ENCODE data around the gene DTX1. TPM values are rescaled to one million over a fixed set of nuclear protein-coding genes. Genes with fewer than 3 reads are reported as not detected.

Gene DTX1
- total RNA-seq, 1 donor from 2014 or later, result 1.4 TPM

DNA sequence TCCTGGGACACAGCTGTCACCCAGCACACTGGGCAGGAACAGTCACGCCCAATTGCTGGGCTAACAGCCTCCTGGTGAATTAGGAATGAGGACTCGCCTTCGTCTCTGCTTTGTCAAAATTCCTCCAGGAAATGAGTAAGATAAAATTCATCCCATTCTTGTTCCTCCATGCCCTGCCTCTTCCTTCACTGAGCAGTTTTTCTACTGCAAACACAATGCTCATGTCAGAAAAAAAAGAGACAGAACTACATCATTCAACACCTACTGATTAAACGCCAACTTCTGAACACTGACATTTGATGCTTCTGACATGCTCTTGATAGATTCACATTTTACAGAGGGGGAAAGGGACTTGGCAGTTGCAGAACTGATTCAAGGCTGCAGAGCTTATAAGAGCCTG is 37.5 kb upstream of the DTX1 start:
- Mint-ChIP-seq H3K27me3 (ENCODE audit: low read depth) (peaks cover 62% of the 10 kb centered on the region), H3K9me3 (no peaks in the 10 kb centered on the region), H3K27ac (no peak overlapping the region), H3K36me3 (no peaks in the 10 kb centered on the region), H3K4me1 (no peaks in the 10 kb centered on the region), H3K4me3 (no peak overlapping the region)
- DNase-seq (ENCODE audit: low spot score in 2 of 2, unreplicated experiment in 2 of 2), result no peak
- TF ChIP-seq, protein P1, sequence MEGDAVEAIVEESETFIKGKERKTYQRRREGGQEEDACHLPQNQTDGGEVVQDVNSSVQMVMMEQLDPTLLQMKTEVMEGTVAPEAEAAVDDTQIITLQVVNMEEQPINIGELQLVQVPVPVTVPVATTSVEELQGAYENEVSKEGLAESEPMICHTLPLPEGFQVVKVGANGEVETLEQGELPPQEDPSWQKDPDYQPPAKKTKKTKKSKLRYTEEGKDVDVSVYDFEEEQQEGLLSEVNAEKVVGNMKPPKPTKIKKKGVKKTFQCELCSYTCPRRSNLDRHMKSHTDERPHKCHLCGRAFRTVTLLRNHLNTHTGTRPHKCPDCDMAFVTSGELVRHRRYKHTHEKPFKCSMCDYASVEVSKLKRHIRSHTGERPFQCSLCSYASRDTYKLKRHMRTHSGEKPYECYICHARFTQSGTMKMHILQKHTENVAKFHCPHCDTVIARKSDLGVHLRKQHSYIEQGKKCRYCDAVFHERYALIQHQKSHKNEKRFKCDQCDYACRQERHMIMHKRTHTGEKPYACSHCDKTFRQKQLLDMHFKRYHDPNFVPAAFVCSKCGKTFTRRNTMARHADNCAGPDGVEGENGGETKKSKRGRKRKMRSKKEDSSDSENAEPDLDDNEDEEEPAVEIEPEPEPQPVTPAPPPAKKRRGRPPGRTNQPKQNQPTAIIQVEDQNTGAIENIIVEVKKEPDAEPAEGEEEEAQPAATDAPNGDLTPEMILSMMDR (IDR thresholded peaks at IDR 0.05; ENCODE audit: unreplicated experiment), result no peak

DNA sequence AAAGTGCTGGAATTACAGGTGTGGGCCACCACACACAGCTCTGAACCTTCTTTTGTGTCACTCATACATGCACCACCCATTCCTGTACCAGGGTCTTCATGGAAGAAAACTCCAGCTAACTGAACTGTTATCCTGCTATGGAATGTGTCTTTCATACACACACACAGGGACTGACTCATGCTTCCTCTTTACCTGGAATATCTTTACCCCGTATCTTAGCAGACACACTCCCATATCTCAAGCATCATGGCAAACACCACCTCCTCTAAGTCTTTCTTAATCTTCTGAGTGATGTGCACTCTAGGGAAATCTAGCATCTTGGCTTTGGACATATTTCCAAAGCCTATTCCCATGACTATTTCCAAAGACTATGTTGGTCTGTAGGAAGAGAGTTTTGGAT is 35.0 kb upstream of the DTX1 start:
- Mint-ChIP-seq H3K27ac (no peak overlapping the region), H3K4me1 (no peaks in the 10 kb centered on the region), H3K27me3 (ENCODE audit: low read depth) (peaks cover 57% of the 10 kb centered on the region), H3K4me3 (no peak overlapping the region), H3K9me3 (peaks cover 5% of the 10 kb centered on the region), H3K36me3 (no peaks in the 10 kb centered on the region)
- no peak for DNase-seq (ENCODE audit: low spot score in 2 of 2, unreplicated experiment in 2 of 2)
- TF ChIP-seq, protein P1 (IDR thresholded peaks at IDR 0.05; ENCODE audit: unreplicated experiment), result no peak

DNA sequence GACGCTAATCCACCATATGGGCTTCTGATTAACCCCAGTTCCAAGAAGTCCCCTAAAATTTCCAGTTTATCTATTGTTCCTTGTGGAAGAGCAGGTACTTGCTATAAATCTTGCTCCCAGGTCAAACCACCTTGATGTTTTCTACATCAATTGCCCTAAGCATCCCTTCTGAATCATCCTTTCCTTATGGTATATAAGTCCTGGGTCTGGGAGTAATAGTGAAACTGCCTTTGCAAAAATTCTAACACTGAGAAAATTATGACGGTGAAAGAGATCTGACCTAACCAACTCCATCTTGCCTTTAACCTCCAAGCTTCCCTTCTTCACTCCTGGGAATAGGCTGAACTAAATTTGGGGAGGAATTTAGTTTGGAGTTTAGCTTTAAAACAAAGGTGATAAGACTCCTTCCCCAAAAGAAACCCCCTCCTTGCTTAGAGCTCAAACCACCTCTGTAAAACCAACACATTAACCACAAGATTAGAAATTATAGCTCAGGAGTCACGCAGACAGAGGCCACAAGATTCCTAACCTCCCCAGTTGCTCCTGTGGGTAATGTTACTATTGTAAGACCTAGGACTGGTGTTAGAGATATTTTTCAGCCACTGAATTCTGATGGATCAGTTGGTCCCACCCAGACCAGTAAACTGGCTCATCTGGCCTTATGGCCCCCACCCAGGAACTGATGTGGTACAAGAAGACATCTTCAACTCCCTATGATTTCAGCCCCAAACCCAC is 33.8 kb upstream of the DTX1 start:
- Mint-ChIP-seq H3K4me3 (no peak overlapping the region), H3K36me3 (no peaks in the 10 kb centered on the region), H3K9me3 (peaks cover 5% of the 10 kb centered on the region), H3K4me1 (no peaks in the 10 kb centered on the region), H3K27me3 (ENCODE audit: low read depth) (peaks cover 60% of the 10 kb centered on the region), H3K27ac (no peak overlapping the region)
- TF ChIP-seq, protein P1 (IDR thresholded peaks at IDR 0.05; ENCODE audit: unreplicated experiment), result no peak
- DNase-seq (ENCODE audit: low spot score in 2 of 2, unreplicated experiment in 2 of 2), result no peak

DNA sequence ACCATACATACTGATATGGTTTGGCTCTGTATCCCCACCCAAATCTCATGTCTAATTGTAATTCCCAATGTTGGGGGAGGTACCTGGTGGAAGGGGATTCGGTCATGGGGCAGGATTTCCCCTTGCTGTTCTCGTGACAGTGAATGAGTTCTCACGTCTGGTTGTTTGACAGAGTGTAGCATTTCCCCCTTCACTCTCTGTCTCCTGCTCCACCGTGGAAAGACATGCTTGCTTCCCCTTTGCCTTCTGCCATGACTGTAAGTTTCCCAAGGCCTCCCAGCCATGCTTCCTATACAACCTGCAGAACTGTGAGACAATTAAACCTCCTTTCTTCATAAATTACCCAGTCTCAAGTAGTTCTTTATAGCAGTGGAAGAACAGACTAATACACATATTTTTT is 28.8 kb upstream of the DTX1 start:
- peaks cover 5% of the 10 kb centered on the region for H3K9me3 Mint-ChIP-seq
- no peak for DNase-seq (ENCODE audit: low spot score in 2 of 2, unreplicated experiment in 2 of 2)
- H3K36me3 Mint-ChIP-seq, result no peaks in the 10 kb centered on the region
- H3K27me3 Mint-ChIP-seq (ENCODE audit: low read depth), result peaks cover 46% of the 10 kb centered on the region
- H3K4me3 Mint-ChIP-seq, result no peak overlapping the region
- TF ChIP-seq, protein P1 (IDR thresholded peaks at IDR 0.05; ENCODE audit: unreplicated experiment), result no peak
- H3K4me1 Mint-ChIP-seq, result no peaks in the 10 kb centered on the region
- H3K27ac Mint-ChIP-seq, result no peak overlapping the region

DNA sequence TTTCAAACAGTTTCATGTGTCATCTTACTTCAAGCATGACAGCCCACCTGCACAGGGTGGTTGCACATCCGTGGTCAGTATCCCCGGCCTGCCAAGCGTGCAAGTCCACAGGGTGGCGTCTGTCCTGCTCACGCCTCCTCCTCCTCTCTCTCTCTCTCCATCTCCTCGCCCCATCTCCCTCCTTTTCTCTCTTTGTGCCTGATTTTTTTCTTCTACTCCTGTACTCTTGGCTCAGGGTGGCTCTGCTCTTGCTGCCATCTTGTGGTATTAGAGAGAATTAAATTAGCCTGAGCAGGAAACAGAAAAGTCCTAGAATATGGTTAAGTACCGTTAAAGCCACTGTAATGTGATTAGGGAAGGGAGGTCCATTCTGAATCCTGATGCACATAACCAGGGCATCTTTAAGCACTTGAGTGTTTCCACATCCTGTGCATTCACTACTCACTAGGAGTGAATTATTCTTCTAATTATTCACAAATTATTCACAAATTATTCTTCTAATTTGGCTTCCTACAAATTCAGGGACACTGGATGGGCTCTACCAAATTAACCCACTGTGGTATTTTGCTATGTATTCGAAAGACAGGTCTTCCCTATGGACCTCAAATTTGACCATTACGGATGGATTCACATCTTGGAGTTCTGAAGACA is 25.5 kb upstream of the DTX1 start:
- no peak overlapping the region for H3K4me3 Mint-ChIP-seq
- peaks cover 2% of the 10 kb centered on the region for H3K9me3 Mint-ChIP-seq
- H3K27ac Mint-ChIP-seq, result no peak overlapping the region
- no peaks in the 10 kb centered on the region for H3K36me3 Mint-ChIP-seq
- TF ChIP-seq, protein P1 (IDR thresholded peaks at IDR 0.05; ENCODE audit: unreplicated experiment), result peak; percentile 58
- peaks cover 38% of the 10 kb centered on the region for H3K27me3 Mint-ChIP-seq (ENCODE audit: low read depth)
- H3K4me1 Mint-ChIP-seq, result no peaks in the 10 kb centered on the region
- no peak for DNase-seq (ENCODE audit: low spot score in 2 of 2, unreplicated experiment in 2 of 2)
